ENCODE measurements around the gene HOMER3. TPM values are rescaled to one million over a fixed set of nuclear protein-coding genes. Genes with fewer than 3 reads are reported as not detected.

HOMER3 gene
- polyA plus RNA-seq, 3 donors = 45.1 to 88.1 (median 49.4) TPM

- Histone ChIP-seq H3K4me1 (ENCODE audit: control insufficient read depth in 1 of 2, insufficient read depth in 2 of 2, low read length in 2 of 2) (peaks cover 11 to 15% of the 10 kb centered on the region in 2 donors), H3K9me3 (replicated peaks in 1 of 2; ENCODE audit: control insufficient read depth in 1 of 2, insufficient read depth in 1 of 2, low read length in 2 of 2) (no peaks in the 10 kb centered on the region), H3K27me3 (ENCODE audit: control insufficient read depth in 2 of 2, insufficient read depth in 2 of 2, low read length in 2 of 2) (no peaks in the 10 kb centered on the region), H3K79me2 (ENCODE audit: insufficient read depth, low read length) (peaks cover 5% of the 10 kb centered on the region), H3K4me3 (replicated peaks in 1 of 3; ENCODE audit: low read depth in 2 of 3, low read length in 3 of 3) (no peak overlapping the region), H3K36me3 (replicated peaks in 1 of 2; ENCODE audit: control insufficient read depth in 1 of 2, insufficient read depth in 2 of 2, low read length in 2 of 2) (peaks cover 58 to 78% of the 10 kb centered on the region in 2 donors), H2AFZ (ENCODE audit: insufficient read depth, low read depth, low read length, poor library complexity, severe bottlenecking) (no peak overlapping the region), H4K20me1 (ENCODE audit: insufficient read depth, low read length) (peaks cover 69% of the 10 kb centered on the region), H3K4me2 (replicated peaks; ENCODE audit: extremely low read depth, low read length, poor library complexity, severe bottlenecking) (no peak overlapping the region), H3K27ac (ENCODE audit: low read depth in 1 of 2, low read length in 2 of 2) (no peak overlapping the region), H3K9ac (ENCODE audit: insufficient read depth, low read length, poor library complexity, severe bottlenecking) (no peak overlapping the region)
- DNase-seq = no peak
- 94% methylated on average over 21 of the region's 25 CpGs for WGBS (ENCODE audit: insufficient coverage)
- TF ChIP-seq CTCF (IDR thresholded peaks at IDR 0.05) = no peak
- peaks cover 16% of the 10 kb centered on the region for H3K4me1 Mint-ChIP-seq
- H3K27me3 Mint-ChIP-seq (ENCODE audit: low read depth in 3 of 3) = peaks cover 0 to 3% (median 0%) of the 10 kb centered on the region in 3 donors
- peak overlapping the region in 1 of 7 donors; percentile 68 for H3K27ac Mint-ChIP-seq
- H3K9me3 Mint-ChIP-seq = no peaks in the 10 kb centered on the region
- intact Hi-C loops (cut with micrococcal nuclease) = no loop called here
- peaks cover 52 to 79% of the 10 kb centered on the region in 2 donors for H3K36me3 Mint-ChIP-seq
- H3K4me3 Mint-ChIP-seq = no peak overlapping the region
Measured at GRCh38 chr19:18929311-18929710, 11.7 kb downstream of the HOMER3 start.

GRCh38 chr19:18928018-18928805 lies 12.8 kb downstream of the HOMER3 start:
- intact Hi-C loops (cut with micrococcal nuclease) = no loop called here
- Mint-ChIP-seq H3K27me3 (ENCODE audit: low read depth in 3 of 3) (peaks cover 0 to 3% (median 0%) of the 10 kb centered on the region in 3 donors), H3K36me3 (peaks cover 58 to 79% of the 10 kb centered on the region in 2 donors), H3K27ac (peak overlapping the region in 1 of 7 donors; percentile 16), H3K4me1 (peaks cover 8% of the 10 kb centered on the region), H3K4me3 (no peak overlapping the region), H3K9me3 (no peaks in the 10 kb centered on the region)
- Histone ChIP-seq H3K4me3 (replicated peaks in 1 of 3; ENCODE audit: low read depth in 2 of 3, low read length in 3 of 3) (no peak overlapping the region), H3K79me2 (ENCODE audit: insufficient read depth, low read length) (peaks cover 6% of the 10 kb centered on the region), H2AFZ (ENCODE audit: insufficient read depth, low read depth, low read length, poor library complexity, severe bottlenecking) (no peak overlapping the region), H3K27me3 (ENCODE audit: control insufficient read depth in 2 of 2, insufficient read depth in 2 of 2, low read length in 2 of 2) (no peaks in the 10 kb centered on the region), H3K4me1 (ENCODE audit: control insufficient read depth in 1 of 2, insufficient read depth in 2 of 2, low read length in 2 of 2) (peaks cover 10 to 12% of the 10 kb centered on the region in 2 donors), H3K4me2 (replicated peaks; ENCODE audit: extremely low read depth, low read length, poor library complexity, severe bottlenecking) (no peak overlapping the region), H3K9ac (ENCODE audit: insufficient read depth, low read length, poor library complexity, severe bottlenecking) (no peak overlapping the region), H3K9me3 (replicated peaks in 1 of 2; ENCODE audit: control insufficient read depth in 1 of 2, insufficient read depth in 1 of 2, low read length in 2 of 2) (no peaks in the 10 kb centered on the region), H3K27ac (ENCODE audit: low read depth in 1 of 2, low read length in 2 of 2) (no peak overlapping the region), H4K20me1 (ENCODE audit: insufficient read depth, low read length) (peaks cover 67% of the 10 kb centered on the region), H3K36me3 (replicated peaks in 1 of 2; ENCODE audit: control insufficient read depth in 1 of 2, insufficient read depth in 2 of 2, low read length in 2 of 2) (peaks cover 58 to 82% of the 10 kb centered on the region in 2 donors)
- 93% methylated on average over 23 of the region's 26 CpGs for WGBS (ENCODE audit: insufficient coverage)
- no peak for TF ChIP-seq CTCF (IDR thresholded peaks at IDR 0.05)
- DNase-seq = no peak
